ENCODE results near the gene DHRS7C.

The DHRS7C gene

DNA sequence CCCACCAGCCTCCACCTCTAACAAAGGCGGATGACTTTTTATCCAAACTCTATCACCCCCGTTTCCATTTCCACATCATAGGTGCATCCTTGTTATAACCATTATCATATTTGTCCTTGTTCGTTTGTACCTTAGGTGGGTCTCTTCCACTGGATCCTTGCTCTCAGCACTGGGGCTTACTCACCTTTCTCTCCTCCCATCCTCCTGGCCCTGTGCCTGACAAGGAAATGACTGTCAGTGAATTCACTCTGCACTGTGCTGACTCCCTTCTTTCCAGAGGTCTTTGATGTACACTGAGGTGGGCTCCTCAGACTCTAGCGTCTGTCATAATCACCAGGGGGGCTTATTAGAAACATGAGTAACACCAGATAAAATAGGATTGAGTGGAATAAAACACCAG lies 27.4 kb upstream of the DHRS7C start (continued):
- TF ChIP-seq, protein P1, sequence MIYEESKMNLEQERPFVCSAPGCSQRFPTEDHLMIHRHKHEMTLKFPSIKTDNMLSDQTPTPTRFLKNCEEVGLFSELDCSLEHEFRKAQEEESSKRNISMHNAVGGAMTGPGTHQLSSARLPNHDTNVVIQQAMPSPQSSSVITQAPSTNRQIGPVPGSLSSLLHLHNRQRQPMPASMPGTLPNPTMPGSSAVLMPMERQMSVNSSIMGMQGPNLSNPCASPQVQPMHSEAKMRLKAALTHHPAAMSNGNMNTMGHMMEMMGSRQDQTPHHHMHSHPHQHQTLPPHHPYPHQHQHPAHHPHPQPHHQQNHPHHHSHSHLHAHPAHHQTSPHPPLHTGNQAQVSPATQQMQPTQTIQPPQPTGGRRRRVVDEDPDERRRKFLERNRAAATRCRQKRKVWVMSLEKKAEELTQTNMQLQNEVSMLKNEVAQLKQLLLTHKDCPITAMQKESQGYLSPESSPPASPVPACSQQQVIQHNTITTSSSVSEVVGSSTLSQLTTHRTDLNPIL (CRISPR knock-in tag; IDR thresholded peaks at IDR 0.05; ENCODE audit: low read depth), result no peak
- no peak for TF ChIP-seq RARB (CRISPR knock-in tag; IDR thresholded peaks at IDR 0.05)

DNA sequence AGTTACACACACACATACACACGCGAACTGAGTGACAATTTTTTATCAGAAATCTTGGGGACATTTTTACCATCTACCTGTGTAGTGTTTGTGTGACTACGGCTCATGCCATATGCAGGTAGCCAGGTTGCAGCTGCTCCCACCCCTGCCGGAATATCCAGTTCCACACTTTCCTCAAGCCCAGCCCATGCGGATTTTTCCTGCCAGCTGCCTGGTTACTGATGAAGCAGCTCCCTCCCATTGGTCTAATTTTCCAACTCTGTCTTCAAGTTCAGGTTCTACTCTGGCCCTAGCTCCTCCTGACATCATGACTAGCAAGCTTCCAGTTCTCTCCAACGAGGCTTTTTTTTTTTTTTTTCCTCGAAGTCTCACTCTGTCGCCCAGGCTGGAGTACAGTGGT lies 25.7 kb upstream of the DHRS7C start:
- ATAC-seq, result peak; percentile 83
- TF ChIP-seq, protein P2, sequence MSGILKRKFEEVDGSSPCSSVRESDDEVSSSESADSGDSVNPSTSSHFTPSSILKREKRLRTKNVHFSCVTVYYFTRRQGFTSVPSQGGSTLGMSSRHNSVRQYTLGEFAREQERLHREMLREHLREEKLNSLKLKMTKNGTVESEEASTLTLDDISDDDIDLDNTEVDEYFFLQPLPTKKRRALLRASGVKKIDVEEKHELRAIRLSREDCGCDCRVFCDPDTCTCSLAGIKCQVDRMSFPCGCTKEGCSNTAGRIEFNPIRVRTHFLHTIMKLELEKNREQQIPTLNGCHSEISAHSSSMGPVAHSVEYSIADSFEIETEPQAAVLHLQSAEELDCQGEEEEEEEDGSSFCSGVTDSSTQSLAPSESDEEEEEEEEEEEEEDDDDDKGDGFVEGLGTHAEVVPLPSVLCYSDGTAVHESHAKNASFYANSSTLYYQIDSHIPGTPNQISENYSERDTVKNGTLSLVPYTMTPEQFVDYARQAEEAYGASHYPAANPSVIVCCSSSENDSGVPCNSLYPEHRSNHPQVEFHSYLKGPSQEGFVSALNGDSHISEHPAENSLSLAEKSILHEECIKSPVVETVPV (CRISPR knock-in tag; IDR thresholded peaks at IDR 0.05), result no peak
- TF ChIP-seq ZNF565 (CRISPR knock-in tag; conservative IDR thresholded peaks at IDR 0.05; ENCODE audit: low read depth), result no peak
- no peak for TF ChIP-seq ZNF70 (CRISPR knock-in tag; IDR thresholded peaks at IDR 0.05)
- TF ChIP-seq ISL1 (CRISPR knock-in tag; IDR thresholded peaks at IDR 0.05), result no peak
- TF ChIP-seq ESRRG (CRISPR knock-in tag; IDR thresholded peaks at IDR 0.05), result no peak
- no peak for TF ChIP-seq ZFP30 (CRISPR knock-in tag; IDR thresholded peaks at IDR 0.05)
- TF ChIP-seq GLIS3 (CRISPR knock-in tag; IDR thresholded peaks at IDR 0.05), result no peak
- TF ChIP-seq ZFP3 (CRISPR knock-in tag; IDR thresholded peaks at IDR 0.05), result no peak
- no peak for TF ChIP-seq TOX (CRISPR knock-in tag; IDR thresholded peaks at IDR 0.05; ENCODE audit: borderline replicate concordance)
- TF ChIP-seq SNAI2 (CRISPR knock-in tag; IDR thresholded peaks at IDR 0.05), result no peak
- TF ChIP-seq, protein P1 (CRISPR knock-in tag; IDR thresholded peaks at IDR 0.05; ENCODE audit: low read depth), result no peak
- TF ChIP-seq CSDC2 (CRISPR knock-in tag; IDR thresholded peaks at IDR 0.05), result no peak
- no peak for TF ChIP-seq ZNF8 (CRISPR knock-in tag; IDR thresholded peaks at IDR 0.05)
- no peak for TF ChIP-seq RARB (CRISPR knock-in tag; IDR thresholded peaks at IDR 0.05)
- TF ChIP-seq, protein P3, sequence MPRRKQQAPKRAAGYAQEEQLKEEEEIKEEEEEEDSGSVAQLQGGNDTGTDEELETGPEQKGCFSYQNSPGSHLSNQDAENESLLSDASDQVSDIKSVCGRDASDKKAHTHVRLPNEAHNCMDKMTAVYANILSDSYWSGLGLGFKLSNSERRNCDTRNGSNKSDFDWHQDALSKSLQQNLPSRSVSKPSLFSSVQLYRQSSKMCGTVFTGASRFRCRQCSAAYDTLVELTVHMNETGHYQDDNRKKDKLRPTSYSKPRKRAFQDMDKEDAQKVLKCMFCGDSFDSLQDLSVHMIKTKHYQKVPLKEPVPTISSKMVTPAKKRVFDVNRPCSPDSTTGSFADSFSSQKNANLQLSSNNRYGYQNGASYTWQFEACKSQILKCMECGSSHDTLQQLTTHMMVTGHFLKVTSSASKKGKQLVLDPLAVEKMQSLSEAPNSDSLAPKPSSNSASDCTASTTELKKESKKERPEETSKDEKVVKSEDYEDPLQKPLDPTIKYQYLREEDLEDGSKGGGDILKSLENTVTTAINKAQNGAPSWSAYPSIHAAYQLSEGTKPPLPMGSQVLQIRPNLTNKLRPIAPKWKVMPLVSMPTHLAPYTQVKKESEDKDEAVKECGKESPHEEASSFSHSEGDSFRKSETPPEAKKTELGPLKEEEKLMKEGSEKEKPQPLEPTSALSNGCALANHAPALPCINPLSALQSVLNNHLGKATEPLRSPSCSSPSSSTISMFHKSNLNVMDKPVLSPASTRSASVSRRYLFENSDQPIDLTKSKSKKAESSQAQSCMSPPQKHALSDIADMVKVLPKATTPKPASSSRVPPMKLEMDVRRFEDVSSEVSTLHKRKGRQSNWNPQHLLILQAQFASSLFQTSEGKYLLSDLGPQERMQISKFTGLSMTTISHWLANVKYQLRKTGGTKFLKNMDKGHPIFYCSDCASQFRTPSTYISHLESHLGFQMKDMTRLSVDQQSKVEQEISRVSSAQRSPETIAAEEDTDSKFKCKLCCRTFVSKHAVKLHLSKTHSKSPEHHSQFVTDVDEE (CRISPR knock-in tag; IDR thresholded peaks at IDR 0.05), result no peak
- TF ChIP-seq, protein P4, sequence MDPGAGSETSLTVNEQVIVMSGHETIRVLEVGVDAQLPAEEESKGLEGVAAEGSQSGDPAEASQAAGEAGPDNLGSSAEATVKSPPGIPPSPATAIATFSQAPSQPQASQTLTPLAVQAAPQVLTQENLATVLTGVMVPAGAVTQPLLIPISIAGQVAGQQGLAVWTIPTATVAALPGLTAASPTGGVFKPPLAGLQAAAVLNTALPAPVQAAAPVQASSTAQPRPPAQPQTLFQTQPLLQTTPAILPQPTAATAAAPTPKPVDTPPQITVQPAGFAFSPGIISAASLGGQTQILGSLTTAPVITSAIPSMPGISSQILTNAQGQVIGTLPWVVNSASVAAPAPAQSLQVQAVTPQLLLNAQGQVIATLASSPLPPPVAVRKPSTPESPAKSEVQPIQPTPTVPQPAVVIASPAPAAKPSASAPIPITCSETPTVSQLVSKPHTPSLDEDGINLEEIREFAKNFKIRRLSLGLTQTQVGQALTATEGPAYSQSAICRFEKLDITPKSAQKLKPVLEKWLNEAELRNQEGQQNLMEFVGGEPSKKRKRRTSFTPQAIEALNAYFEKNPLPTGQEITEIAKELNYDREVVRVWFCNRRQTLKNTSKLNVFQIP (CRISPR knock-in tag; IDR thresholded peaks at IDR 0.05; ENCODE audit: borderline replicate concordance, low read depth), result no peak
- no peak for TF ChIP-seq PPARA (CRISPR knock-in tag; IDR thresholded peaks at IDR 0.05; ENCODE audit: borderline replicate concordance)

DNA sequence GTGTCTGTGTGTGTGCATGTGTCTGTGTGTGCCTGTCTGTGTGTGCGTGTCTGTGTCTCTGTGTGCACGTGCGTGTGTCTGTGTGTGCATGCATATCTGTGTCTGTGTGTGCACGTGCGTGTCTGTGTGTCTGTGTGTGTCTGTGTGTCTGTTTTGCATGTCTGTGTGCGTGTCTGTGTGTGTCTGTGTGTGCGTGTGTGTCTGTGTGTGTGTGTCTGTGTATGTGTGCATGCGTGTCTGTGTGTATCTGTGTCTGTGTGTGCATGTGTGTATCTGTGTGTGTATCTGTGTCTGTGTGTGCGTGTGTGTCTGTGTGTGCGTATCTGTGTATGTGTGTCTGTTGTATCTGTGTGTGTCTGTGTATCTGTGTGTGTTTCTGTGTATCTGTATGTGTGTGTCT lies 25.1 kb upstream of the DHRS7C start:
- ATAC-seq, result no peak
- no peak for TF ChIP-seq ESRRG (CRISPR knock-in tag; IDR thresholded peaks at IDR 0.05)
- no peak for TF ChIP-seq CSDC2 (CRISPR knock-in tag; IDR thresholded peaks at IDR 0.05)

DNA sequence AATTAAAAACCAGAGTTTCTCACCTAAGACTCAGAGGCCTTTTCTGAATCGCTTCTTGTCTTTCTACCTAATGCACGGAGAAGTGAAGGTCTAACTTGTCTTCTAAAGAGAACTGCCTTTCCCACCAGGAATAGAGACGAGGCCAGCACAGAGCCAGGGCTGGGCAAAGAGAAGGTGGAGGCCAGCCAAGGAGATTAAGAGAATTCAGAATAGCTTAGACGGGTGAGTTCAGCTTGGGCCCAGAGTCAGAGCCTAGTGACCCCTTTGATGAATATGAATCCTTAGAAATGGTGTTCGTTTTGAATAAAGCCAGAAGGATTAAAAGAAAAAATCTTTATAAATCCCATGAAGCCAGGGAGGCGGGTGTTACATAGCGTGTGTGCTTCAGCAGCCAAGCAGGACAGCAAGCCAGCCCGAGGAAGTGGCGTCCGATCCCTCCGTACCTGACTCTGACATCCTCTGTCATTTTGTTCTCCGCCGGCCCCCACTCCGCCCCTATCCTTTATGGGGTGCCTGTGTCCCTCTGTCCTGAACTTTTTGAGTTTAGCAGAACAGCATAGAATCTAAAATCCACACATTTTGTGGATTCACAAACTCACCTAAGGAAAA lies 23.0 kb upstream of the DHRS7C start:
- no peak for ATAC-seq
- no peak for TF ChIP-seq ISL1 (CRISPR knock-in tag; IDR thresholded peaks at IDR 0.05)

DNA sequence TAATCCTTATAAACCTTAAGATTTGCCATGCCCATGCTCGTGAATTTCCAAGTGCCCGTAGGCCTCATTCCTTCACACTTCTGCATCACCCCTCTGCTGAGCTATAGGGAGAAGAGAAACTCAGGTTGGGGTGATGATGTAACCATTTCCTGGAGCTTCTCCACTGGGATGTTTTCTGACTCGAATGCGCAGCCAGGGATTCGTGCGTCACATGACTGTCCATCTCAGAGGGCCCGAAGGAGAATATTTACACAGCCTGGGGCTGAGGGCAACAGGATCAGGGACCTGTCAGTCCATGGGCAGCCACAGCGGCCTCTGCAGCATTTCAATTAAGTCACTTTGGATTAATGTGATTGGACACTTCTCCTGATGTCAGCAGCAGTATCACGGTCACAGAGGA lies 21.8 kb upstream of the DHRS7C start:
- TF ChIP-seq ZNF8 (CRISPR knock-in tag; IDR thresholded peaks at IDR 0.05) (no peak), ZFP3 (CRISPR knock-in tag; IDR thresholded peaks at IDR 0.05) (no peak), SNAI2 (CRISPR knock-in tag; IDR thresholded peaks at IDR 0.05) (no peak), ZNF70 (CRISPR knock-in tag; IDR thresholded peaks at IDR 0.05) (no peak), ZC3H10 (CRISPR knock-in tag; IDR thresholded peaks at IDR 0.05) (no peak), OSR1 (CRISPR knock-in tag; IDR thresholded peaks at IDR 0.05) (no peak), RARB (CRISPR knock-in tag; IDR thresholded peaks at IDR 0.05) (no peak), ARNTL (CRISPR knock-in tag; IDR thresholded peaks at IDR 0.05; ENCODE audit: borderline replicate concordance, low read depth) (no peak), CSDC2 (CRISPR knock-in tag; IDR thresholded peaks at IDR 0.05) (no peak), ISL1 (CRISPR knock-in tag; IDR thresholded peaks at IDR 0.05) (no peak), GLIS3 (CRISPR knock-in tag; IDR thresholded peaks at IDR 0.05) (no peak), TCF4 (CRISPR knock-in tag; IDR thresholded peaks at IDR 0.05; ENCODE audit: borderline replicate concordance) (no peak), PPARA (CRISPR knock-in tag; IDR thresholded peaks at IDR 0.05; ENCODE audit: borderline replicate concordance) (no peak)
- TF ChIP-seq, protein P4 (CRISPR knock-in tag; IDR thresholded peaks at IDR 0.05; ENCODE audit: borderline replicate concordance, low read depth), result no peak
- TF ChIP-seq, protein P1 (CRISPR knock-in tag; IDR thresholded peaks at IDR 0.05; ENCODE audit: low read depth), result no peak
- no peak for ATAC-seq

Data from SK-N-SH treated with all-trans-retinoic acid at 6 μM for 48 hours (cell line).